Measurements from ENCODE around the gene ZCCHC24. TPM values are rescaled to one million over a fixed set of nuclear protein-coding genes. Genes with fewer than 3 reads are reported as not detected.

Gene ZCCHC24
- total and polyA plus RNA-seq, 12 donors = 5.8 to 49.0 (median 24.8) TPM

- no peaks in the 10 kb centered on the region for H3K27me3 ChIP-seq
- TF ChIP-seq CTCF (IDR thresholded peaks at IDR 0.05) = no peak
- no peak for TF ChIP-seq POLR2A (IDR thresholded peaks at IDR 0.05)
- H3K9me3 ChIP-seq (replicated peaks in 1 of 3) = no peaks in the 10 kb centered on the region
- peak in 1 of 7 donors; percentile 55 for DNase-seq
- peak overlapping the region in 1 of 4 donors; percentile 91 for H3K4me3 ChIP-seq
- H3K27ac ChIP-seq = peak overlapping the region; percentile 35 to 99 (median 92)
- 60 to 66% (median 64%) methylated on average over 6 of the region's 6 CpGs for WGBS, 4 donors
- peaks cover 0 to 52% of the 10 kb centered on the region in 2 donors for H3K36me3 ChIP-seq (replicated peaks in 1 of 2)
- intact Hi-C loops (cut with DNase I) = no loop called here
- peaks cover 37 to 45% of the 10 kb centered on the region in 2 donors for H3K4me1 ChIP-seq (replicated peaks in 1 of 2)
Measured at GRCh38 chr10:79349072-79349491, 96.3 kb downstream of the ZCCHC24 start.

- Histone ChIP-seq H3K4me1 (replicated peaks in 1 of 2) (peaks cover 37 to 45% of the 10 kb centered on the region in 2 donors), H3K9me3 (replicated peaks in 1 of 3) (no peaks in the 10 kb centered on the region), H3K27me3 (no peaks in the 10 kb centered on the region), H3K36me3 (replicated peaks in 1 of 2) (peaks cover 0 to 47% of the 10 kb centered on the region in 2 donors), H3K27ac (peak overlapping the region; percentile 82 to 99 (median 92)), H3K4me3 (peak overlapping the region in 2 of 4 donors; percentile 57 to 91)
- WGBS, 4 donors = 19 to 32% (median 27%) methylated on average over 3 of the region's 3 CpGs
- TF ChIP-seq CTCF (IDR thresholded peaks at IDR 0.05) (no peak), POLR2A (IDR thresholded peaks at IDR 0.05) (no peak)
- peak; percentile 69 to 91 (median 85) for DNase-seq
- intact Hi-C loops (cut with DNase I) = no loop called here
Measured at GRCh38 chr10:79348640-79348988, 96.8 kb downstream of the ZCCHC24 start.

- WGBS, 4 donors = 4 to 9% (median 5%) methylated on average over 13 to 34 of the region's 34 CpGs
- peaks cover 37 to 45% of the 10 kb centered on the region in 2 donors for H3K4me1 ChIP-seq (replicated peaks in 1 of 2)
- H3K4me3 ChIP-seq = peak overlapping the region; percentile 18 to 91 (median 60)
- no peak for TF ChIP-seq CTCF (IDR thresholded peaks at IDR 0.05)
- TF ChIP-seq POLR2A (IDR thresholded peaks at IDR 0.05) = no peak
- peak overlapping the region; percentile 82 to 99 (median 92) for H3K27ac ChIP-seq
- H3K36me3 ChIP-seq (replicated peaks in 1 of 2) = peaks cover 0 to 42% of the 10 kb centered on the region in 2 donors
- no peaks in the 10 kb centered on the region for H3K9me3 ChIP-seq (replicated peaks in 1 of 3)
- intact Hi-C loops (cut with DNase I) = no loop called here
- peak; percentile 73 to 82 (median 78) for DNase-seq
- no peaks in the 10 kb centered on the region for H3K27me3 ChIP-seq
Measured at GRCh38 chr10:79347894-79348639, 97.4 kb downstream of the ZCCHC24 start.

GRCh38 chr10:79347226-79347893 lies 98.1 kb downstream of the ZCCHC24 start, which contains the start of gene PPIF:
TSS of gene PPIF (plus strand) at chr10:79347469. CDS start at chr10:79347549, 80 bp downstream.
- intact Hi-C loops (cut with DNase I) = no loop called here
- WGBS, 4 donors = 0 to 1% (median 0%) methylated on average over 20 to 77 of the region's 77 CpGs
- peak within 1 kb of the TSS; percentile 82 to 99 (median 92) for H3K27ac ChIP-seq

More at GRCh38 chr10:79347226-79347893, 98.1 kb downstream of the ZCCHC24 start, which contains the start of gene PPIF:
- DNase-seq = peak; percentile 94 to 98 (median 96)
- H3K4me1 ChIP-seq (replicated peaks in 1 of 2) = peaks cover 42 to 50% of the 10 kb centered on the region in 2 donors
- H3K27me3 ChIP-seq = no peaks in the 10 kb centered on the region
- H3K36me3 ChIP-seq (replicated peaks in 1 of 2) = peaks cover 0 to 35% of the 10 kb centered on the region in 2 donors
- peak within 1 kb of the TSS; percentile 18 to 91 (median 60) for H3K4me3 ChIP-seq
- TF ChIP-seq POLR2A (IDR thresholded peaks at IDR 0.05) (peak; percentile 69 to 90), CTCF (IDR thresholded peaks at IDR 0.05) (peak; percentile 85 to 99 (median 94))
- no peaks in the 10 kb centered on the region for H3K9me3 ChIP-seq (replicated peaks in 1 of 3)
